GM18870 (cell line): ENCODE measurements around the gene RTN4.

Experiments
- ATAC-seq: cut with Tn5 transposase; IDR thresholded peaks from one replicate; pipeline ENCODE4 v1.9.1; 2021; ENCODE audit warnings: moderate library complexity; ENCODE audit not compliant: unreplicated experiment

RTN4 gene

GRCh38 chr2:54955358-54956110 is 94.7 kb downstream of the RTN4 start:
- ATAC-seq = no peak

GRCh38 chr2:54954705-54955357 is 95.4 kb downstream of the RTN4 start:
- no peak for ATAC-seq

GRCh38 chr2:54954158-54954557 is 96.1 kb downstream of the RTN4 start:
- no peak for ATAC-seq

GRCh38 chr2:54952978-54953456 is 97.2 kb downstream of the RTN4 start:
- ATAC-seq = no peak

- no peak for ATAC-seq
These were observed 97.8 kb downstream of the RTN4 start for GRCh38 chr2:54952425-54952824.

GRCh38 chr2:54950811-54951210 is 99.4 kb downstream of the RTN4 start:
- no peak for ATAC-seq

- ATAC-seq = no peak
These were observed 100.8 kb downstream of the RTN4 start for GRCh38 chr2:54949431-54949830.

GRCh38 chr2:54948120-54948519 is 102.1 kb downstream of the RTN4 start:
- ATAC-seq = no peak

- ATAC-seq = no peak
These were observed 102.6 kb downstream of the RTN4 start for GRCh38 chr2:54947646-54948045.

GRCh38 chr2:54947136-54947535 is 103.1 kb downstream of the RTN4 start:
- no peak for ATAC-seq

- ATAC-seq = no peak
These were observed 103.9 kb downstream of the RTN4 start for GRCh38 chr2:54946220-54946805.

GRCh38 chr2:54945391-54946219 is 104.6 kb downstream of the RTN4 start:
- peak; percentile 48 for ATAC-seq

GRCh38 chr2:54944724-54945326 is 105.4 kb downstream of the RTN4 start:
- no peak for ATAC-seq

GRCh38 chr2:54942373-54942772 is 107.9 kb downstream of the RTN4 start:
- ATAC-seq = no peak

- no peak for ATAC-seq
These were observed 108.8 kb downstream of the RTN4 start for GRCh38 chr2:54941248-54941984.

GRCh38 chr2:54940723-54941122 is 109.5 kb downstream of the RTN4 start:
- no peak for ATAC-seq

- ATAC-seq = no peak
These were observed 110.7 kb downstream of the RTN4 start for GRCh38 chr2:54939446-54940118.

- no peak for ATAC-seq
These were observed 113.5 kb downstream of the RTN4 start for GRCh38 chr2:54936766-54937165.

- ATAC-seq = no peak
These were observed 114.9 kb downstream of the RTN4 start for GRCh38 chr2:54935389-54935788.

- no peak for ATAC-seq
These were observed 118.8 kb downstream of the RTN4 start for GRCh38 chr2:54931473-54931872.
